DLD1 (cell line): ENCODE data around the gene STXBP3.

Source experiments
- in situ Hi-C: cut with HindIII; loops from 2 replicates; pipeline ENCODE4 v1.10.0; 2017; ENCODE audit warnings: low sequenced_read_pairs

The STXBP3 gene

GRCh38 chr1:108832929-108833328, 86.5 kb downstream of the STXBP3 start:
- in situ Hi-C loops: no loop called here

- in situ Hi-C loops: loop anchor here (5.0 kb wide), 1 partner anchor 56 kb away; no protein-coding TSS in a partner anchor
Observed at GRCh38 chr1:108841703-108842102, 95.2 kb downstream of the STXBP3 start.

GRCh38 chr1:108842525-108843181, 96.2 kb downstream of the STXBP3 start:
- in situ Hi-C loops: loop anchor here (5.0 kb wide), 1 partner anchor 55 kb away; no protein-coding TSS in a partner anchor

GRCh38 chr1:108843390-108844137, 97.1 kb downstream of the STXBP3 start:
- in situ Hi-C loops: loop anchor here (5.0 kb wide), 1 partner anchor 54 kb away; no protein-coding TSS in a partner anchor

- in situ Hi-C loops: no loop called here
Observed at GRCh38 chr1:108845446-108845845, 99.0 kb downstream of the STXBP3 start.

- in situ Hi-C loops: no loop called here
Observed at GRCh38 chr1:108845991-108846390, 99.5 kb downstream of the STXBP3 start.

GRCh38 chr1:108847494-108847893, 101.0 kb downstream of the STXBP3 start:
- in situ Hi-C loops: no loop called here

GRCh38 chr1:108848806-108849205, 102.3 kb downstream of the STXBP3 start:
- in situ Hi-C loops: no loop called here

GRCh38 chr1:108850929-108851328, 104.5 kb downstream of the STXBP3 start:
- in situ Hi-C loops: no loop called here

- in situ Hi-C loops: no loop called here
Observed at GRCh38 chr1:108851567-108851966, 105.1 kb downstream of the STXBP3 start.

GRCh38 chr1:108852221-108852975, 105.9 kb downstream of the STXBP3 start:
- in situ Hi-C loops: no loop called here

- in situ Hi-C loops: no loop called here
Observed at GRCh38 chr1:108854221-108855019, 107.9 kb downstream of the STXBP3 start.

- in situ Hi-C loops: no loop called here
Observed at GRCh38 chr1:108856994-108857393, 110.5 kb downstream of the STXBP3 start, which contains the start of gene AKNAD1. Gene AKNAD1 (minus strand): TSS chr1:108857094. CDS start chr1:108852664, 4,430 bp downstream.

- in situ Hi-C loops: no loop called here
Observed at GRCh38 chr1:108858230-108858950, 111.9 kb downstream of the STXBP3 start.
